ENCODE results near the gene MICAL3.
"Not testable (repeated sequence)": the region's sequence is repeated elsewhere in the genome, so short reads cannot be mapped to it uniquely, and the experiment has no call there.

The MICAL3 gene

GRCh38 chr22:17773606-17774205 is 250.7 kb downstream of the MICAL3 start:
- DNase-seq: no peak

- DNase-seq: no peak
Measured at GRCh38 chr22:17772958-17773605, 251.3 kb downstream of the MICAL3 start.

GRCh38 chr22:17772249-17772957 is 252.0 kb downstream of the MICAL3 start:
- DNase-seq: no peak

- no peak for DNase-seq
Measured at GRCh38 chr22:17770180-17771077, 253.9 kb downstream of the MICAL3 start.

GRCh38 chr22:17769716-17770082 is 254.7 kb downstream of the MICAL3 start:
- no peak for DNase-seq

GRCh38 chr22:17769013-17769715 is 255.2 kb downstream of the MICAL3 start:
- DNase-seq: no peak

- DNase-seq: no peak
Measured at GRCh38 chr22:17767233-17768065, 256.9 kb downstream of the MICAL3 start.

- not testable (repeated sequence) for DNase-seq
Measured at GRCh38 chr22:17764852-17765251, 259.5 kb downstream of the MICAL3 start.

- DNase-seq: no peak
Measured at GRCh38 chr22:17764036-17764435, 260.3 kb downstream of the MICAL3 start.

- DNase-seq: not testable (repeated sequence)
Measured at GRCh38 chr22:17763442-17763841, 260.9 kb downstream of the MICAL3 start.

- DNase-seq: no peak
Measured at GRCh38 chr22:17761138-17761488, 263.2 kb downstream of the MICAL3 start.

GRCh38 chr22:17754233-17754925 is 270.0 kb downstream of the MICAL3 start:
- DNase-seq: no peak

- DNase-seq: no peak
Measured at GRCh38 chr22:17753401-17753989, 270.9 kb downstream of the MICAL3 start.

GRCh38 chr22:17751596-17751995 is 272.8 kb downstream of the MICAL3 start:
- no peak for DNase-seq

- no peak for DNase-seq
Measured at GRCh38 chr22:17749605-17750395, 274.6 kb downstream of the MICAL3 start.

GRCh38 chr22:17748555-17749353 is 275.6 kb downstream of the MICAL3 start:
- no peak for DNase-seq

GRCh38 chr22:17746916-17747315 is 277.4 kb downstream of the MICAL3 start:
- DNase-seq: no peak

- DNase-seq: no peak
Measured at GRCh38 chr22:17744430-17744829, 279.9 kb downstream of the MICAL3 start.

All from NK-92 treated with Interleukin-12 subunit alpha and Interleukin-12 subunit beta, amount 100 ng/mL, for 24 hours (cell line).